B cell (primary cell): Measurements from ENCODE around the gene KRTAP10-1. TPM values are rescaled to one million over a fixed set of nuclear protein-coding genes. Genes with fewer than 3 reads are reported as not detected.

ENCODE experiments used
- ATAC-seq: fragments of 200-7000 bp; cut with Tn5 transposase; one replicate; pipeline ENCODE4 v1.10.0; 2021; ENCODE audit warnings: low read depth, mild to moderate bottlenecking, moderate number of reproducible peaks, moderate library complexity
- CTCF ChIA-PET: fragments of 350-600 bp; sonication (Branson Sonifier 250); formaldehyde crosslinking; loops from one replicate; lab custom pipeline; 2021; ENCODE audit warnings: antibody characterized with exemption, inconsistent platforms; lab: Charles Lee
- POLR2A ChIA-PET: fragments of 350-600 bp; sonication (Branson Sonifier 250); formaldehyde crosslinking; loops from one replicate; lab custom pipeline; 2021; ENCODE audit warnings: antibody characterized with exemption; lab: Charles Lee
- DNase-seq: peaks from one replicate; pipeline ENCODE4 v3.0.0; 2013
- H2AFZ ChIP-seq: 2 replicates; pipeline ENCODE4 v1.6.1; 2012; ENCODE audit warnings: mild to moderate bottlenecking, low read depth, low read length; ENCODE audit not compliant: insufficient read depth, poor library complexity, severe bottlenecking
- H3K27ac ChIP-seq, 2 donors: 1 replicate in 1 of 2; 2 replicates in 1 of 2; pipeline ENCODE4 v1.5.1; 2012 to 2013; ENCODE audit warnings: low read length in 2 of 2, mild to moderate bottlenecking in 2 of 2, moderate library complexity in 1 of 2
- H3K27me3 ChIP-seq, 4 experiments: fragments of 200-600 bp in 1 of 4; sonication (generic) in 1 of 4; replicated peaks in 1 of 4; 1 replicate in 2 of 4; 2 replicates in 2 of 4; pipeline versions ENCODE4 v1.6.1 to v1.7.0; 2013 to 2016; ENCODE audit warnings: low read length in 3 of 4, mild to moderate bottlenecking in 2 of 4, mixed read lengths in 1 of 4, moderate library complexity in 1 of 4; ENCODE audit not compliant: insufficient read depth in 4 of 4, control insufficient read depth in 3 of 4; ENCODE audit errors: control extremely low read depth in 1 of 4
- H3K36me3 ChIP-seq, 2 experiments: replicated peaks in 1 of 2; 1 replicate in 1 of 2; 2 replicates in 1 of 2; pipeline versions ENCODE4 v1.6.1 to v1.7.1; 2013; ENCODE audit warnings: low read length in 1 of 2; ENCODE audit not compliant: insufficient read depth in 2 of 2, control insufficient read depth in 1 of 2; ENCODE audit errors: control extremely low read depth in 1 of 2, extremely low read depth in 1 of 2
- H3K4me1 ChIP-seq, 2 donors: fragments of 200-600 bp in 1 of 2; sonication (generic) in 1 of 2; 1 replicate in 1 of 2; 2 replicates in 1 of 2; pipeline versions ENCODE4 v1.5.1 to v1.6.1; 2013 to 2017; ENCODE audit warnings: low read length in 2 of 2; ENCODE audit not compliant: control insufficient read depth in 2 of 2, insufficient read depth in 2 of 2
- H3K4me2 ChIP-seq: replicated peaks from 2 replicates; pipeline ENCODE3; 2012; ENCODE audit warnings: mild to moderate bottlenecking, low read depth, low read length; ENCODE audit not compliant: poor library complexity, severe bottlenecking
- H3K4me3 ChIP-seq, 5 experiments: fragments of 200-600 bp in 1 of 5; sonication (generic) in 1 of 5; 1 replicate in 3 of 5; 2 replicates in 2 of 5; pipeline versions ENCODE4 v1.5.1 to v1.7.0; 2011 to 2016; ENCODE audit warnings: low read length in 4 of 5, mild to moderate bottlenecking in 4 of 5, low read depth in 2 of 5, control low read depth in 1 of 5, moderate library complexity in 1 of 5; ENCODE audit not compliant: insufficient read depth in 1 of 5; ENCODE audit errors: control extremely low read depth in 1 of 5, extremely low read depth in 1 of 5
- H3K79me2 ChIP-seq: fragments of 200-600 bp; sonication (generic); one replicate; pipeline ENCODE4 v1.6.0; 2016; ENCODE audit warnings: low read length; ENCODE audit not compliant: control insufficient read depth, insufficient read depth
- H3K9ac ChIP-seq: fragments of 200-600 bp; sonication (generic); 2 replicates; pipeline ENCODE4 v1.6.1; 2017; ENCODE audit warnings: mild to moderate bottlenecking, low read length, moderate library complexity
- H3K9me3 ChIP-seq, 3 donors: one replicate each; pipeline versions ENCODE4 v1.6.1 to v1.7.1; 2013; ENCODE audit warnings: low read length in 2 of 3; ENCODE audit not compliant: control insufficient read depth in 2 of 3, insufficient read depth in 1 of 3; ENCODE audit errors: control extremely low read depth in 1 of 3
- H4K20me1 ChIP-seq: 2 replicates; pipeline ENCODE4 v1.6.0; 2012; ENCODE audit warnings: mild to moderate bottlenecking, low read length; ENCODE audit not compliant: insufficient read depth, control insufficient read depth, poor library complexity, severe bottlenecking
- H3K27ac Mint-ChIP-seq: one replicate; pipeline ENCODE4 v1.8.0; 2021; ENCODE audit warnings: mixed read lengths
- H3K27me3 Mint-ChIP-seq: one replicate; pipeline ENCODE4 v1.8.0; 2021; ENCODE audit warnings: mixed read lengths
- H3K4me1 Mint-ChIP-seq: one replicate; pipeline ENCODE4 v1.8.0; 2021; ENCODE audit warnings: mixed read lengths
- H3K4me3 Mint-ChIP-seq: one replicate; pipeline ENCODE4 v1.8.0; 2021; ENCODE audit warnings: mixed read lengths
- H3K9me3 Mint-ChIP-seq: one replicate; pipeline ENCODE4 v1.8.0; 2022; ENCODE audit warnings: mixed read lengths; ENCODE audit not compliant: insufficient read depth
- EZH2 ChIP-seq: IDR thresholded peaks from 2 replicates; pipeline ENCODE4 v1.6.1; 2012; ENCODE audit warnings: borderline replicate concordance, low read depth, mild to moderate bottlenecking, moderate library complexity, low read length; ENCODE audit not compliant: insufficient read depth, poor library complexity, severe bottlenecking
- WGBS: methylation state at CpG from one replicate; pipeline ENCODE4 v1.1.5; 2013; ENCODE audit warnings: missing lambda C conversion rate; ENCODE audit not compliant: insufficient coverage; 5-methylcytosine and 5-hydroxymethylcytosine counted together
- intact Hi-C: fragments of 100-400 bp; cut with micrococcal nuclease; formaldehyde crosslinking; loops from one replicate; pipeline ENCODE4 v1.10.0; 2022
- polyA plus RNA-seq: library from polyadenylated mRNA; depleted of rRNA; stranded (reverse); fragments of >200 nt; gene quantifications from 2 replicates; pipeline ENCODE4 v1.2.3, GENCODE V29; 2012
- total RNA-seq, 2 donors: library from RNA; stranded (reverse); fragments of 120-200 nt in 1 of 2; gene quantifications; 1 replicate in 1 of 2; 2 replicates in 1 of 2; pipeline versions ENCODE4 v1.2.3 to v1.2.4, GENCODE V29; 2013 to 2022
- TF ChIP-seq, protein P1 (sequence below): fragments of 200-600 bp; IDR thresholded peaks from one replicate; pipeline ENCODE4 v1.8.0; 2022; ENCODE audit warnings: antibody characterized with exemption, mild to moderate bottlenecking

Gene KRTAP10-1
- total and polyA plus RNA-seq, 2 donors (not counting 1 experiment from before 2014, with no cell fraction given): not detected

DNA sequence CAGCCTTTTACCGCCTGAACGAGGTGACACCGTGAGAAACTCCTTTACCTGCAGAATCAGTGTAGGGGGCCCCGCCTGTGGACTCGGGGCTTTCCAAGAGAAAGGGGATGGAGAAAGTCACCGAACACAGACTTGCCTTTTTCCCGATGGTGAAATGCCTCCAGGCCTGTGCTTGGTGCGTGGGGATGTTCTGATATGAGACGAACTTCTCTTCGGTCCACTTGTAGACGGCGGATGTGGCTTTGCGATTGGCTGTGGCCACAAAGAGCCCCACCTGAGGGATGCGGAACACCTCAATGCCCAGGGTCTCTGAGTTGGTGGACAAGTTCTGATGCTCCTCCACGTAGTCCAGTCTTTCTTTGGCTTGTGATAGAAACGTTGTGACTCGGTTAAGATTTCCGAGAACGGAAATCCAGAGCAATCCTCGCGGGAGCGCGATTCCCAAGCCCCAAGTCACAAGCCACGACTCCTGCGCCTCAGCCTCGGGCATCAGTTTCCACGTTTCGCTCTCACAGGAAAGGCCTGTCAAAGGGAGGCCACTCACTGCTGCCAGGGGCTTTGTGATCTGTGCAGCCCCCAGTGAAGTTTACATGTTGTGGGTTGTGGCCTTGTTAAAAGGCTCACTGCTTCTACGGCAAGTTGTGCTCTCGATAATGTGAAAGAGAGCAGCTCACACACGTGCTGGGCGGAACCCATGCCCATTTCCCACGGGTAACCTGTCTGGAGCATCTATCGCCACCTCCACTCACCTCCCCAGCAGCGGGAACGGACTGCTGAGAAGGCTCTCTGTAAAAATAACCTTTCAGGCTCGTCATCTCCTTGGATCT is 12.6 kb downstream of the KRTAP10-1 start:
- CTCF ChIA-PET: no interaction called here
- peaks cover 8% of the 10 kb centered on the region for H3K27me3 Mint-ChIP-seq

More for the DNA sequence above, 12.6 kb downstream of the KRTAP10-1 start:
- H3K79me2 ChIP-seq: no peaks in the 10 kb centered on the region
- H2AFZ ChIP-seq: no peak overlapping the region
- no peak overlapping the region for H3K4me2 ChIP-seq
- Mint-ChIP-seq H3K27ac (no peak overlapping the region), H3K4me1 (no peaks in the 10 kb centered on the region), H3K4me3 (no peak overlapping the region), H3K9me3 (no peaks in the 10 kb centered on the region)
- DNase-seq (no peak), ATAC-seq (no peak)
- no peaks in the 10 kb centered on the region for H3K27me3 ChIP-seq
- POLR2A ChIA-PET: no interaction called here
- H3K4me1 ChIP-seq: no peaks in the 10 kb centered on the region
- no peak for TF ChIP-seq EZH2
- TF ChIP-seq, protein P1, sequence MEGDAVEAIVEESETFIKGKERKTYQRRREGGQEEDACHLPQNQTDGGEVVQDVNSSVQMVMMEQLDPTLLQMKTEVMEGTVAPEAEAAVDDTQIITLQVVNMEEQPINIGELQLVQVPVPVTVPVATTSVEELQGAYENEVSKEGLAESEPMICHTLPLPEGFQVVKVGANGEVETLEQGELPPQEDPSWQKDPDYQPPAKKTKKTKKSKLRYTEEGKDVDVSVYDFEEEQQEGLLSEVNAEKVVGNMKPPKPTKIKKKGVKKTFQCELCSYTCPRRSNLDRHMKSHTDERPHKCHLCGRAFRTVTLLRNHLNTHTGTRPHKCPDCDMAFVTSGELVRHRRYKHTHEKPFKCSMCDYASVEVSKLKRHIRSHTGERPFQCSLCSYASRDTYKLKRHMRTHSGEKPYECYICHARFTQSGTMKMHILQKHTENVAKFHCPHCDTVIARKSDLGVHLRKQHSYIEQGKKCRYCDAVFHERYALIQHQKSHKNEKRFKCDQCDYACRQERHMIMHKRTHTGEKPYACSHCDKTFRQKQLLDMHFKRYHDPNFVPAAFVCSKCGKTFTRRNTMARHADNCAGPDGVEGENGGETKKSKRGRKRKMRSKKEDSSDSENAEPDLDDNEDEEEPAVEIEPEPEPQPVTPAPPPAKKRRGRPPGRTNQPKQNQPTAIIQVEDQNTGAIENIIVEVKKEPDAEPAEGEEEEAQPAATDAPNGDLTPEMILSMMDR: no peak
- no peak overlapping the region for H3K4me3 ChIP-seq
- H3K9ac ChIP-seq: no peak overlapping the region
- no peaks in the 10 kb centered on the region for H3K36me3 ChIP-seq
- H3K9me3 ChIP-seq: no peaks in the 10 kb centered on the region
- H4K20me1 ChIP-seq: no peaks in the 10 kb centered on the region
- intact Hi-C loops: no loop called here
- WGBS: 88% methylated on average over 32 of the region's 37 CpGs
- no peak overlapping the region for H3K27ac ChIP-seq
